ENCODE measurements around the gene SWT1.

The SWT1 gene

DNA sequence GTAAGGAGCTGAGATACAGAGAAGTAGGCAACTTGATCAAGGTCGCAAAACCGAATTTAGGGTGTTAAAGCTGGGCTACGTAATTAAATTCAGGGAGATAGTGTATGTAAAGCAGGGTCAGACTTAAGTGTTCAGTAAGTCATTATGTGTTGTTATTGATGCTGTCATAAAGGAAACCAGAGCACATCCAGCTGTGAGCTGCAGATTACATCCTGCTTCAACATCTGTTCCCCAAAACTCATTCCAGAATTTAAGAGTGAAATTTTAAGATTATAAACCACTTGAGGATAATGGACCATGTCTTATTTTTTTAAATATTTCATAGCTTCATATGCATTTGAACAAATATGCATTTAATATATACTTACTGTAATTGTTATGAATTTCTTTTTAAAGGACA is 110.3 kb downstream of the SWT1 start:
- no peak overlapping the region for H3K27ac ChIP-seq
- no peak overlapping the region for H3K4me3 ChIP-seq (ENCODE audit: low read depth, low read length)
- H3K27me3 ChIP-seq (ENCODE audit: control insufficient read depth, insufficient read depth, low read length) = no peaks in the 10 kb centered on the region
- no peaks in the 10 kb centered on the region for H3K4me1 ChIP-seq
- H3K36me3 ChIP-seq (ENCODE audit: control insufficient read depth, insufficient read depth, low read length) = no peaks in the 10 kb centered on the region
- no peaks in the 10 kb centered on the region for H3K9me3 ChIP-seq (ENCODE audit: control insufficient read depth, low read length)
- no peak overlapping the region for H3K4me2 ChIP-seq (ENCODE audit: low read length)
- no peaks in the 10 kb centered on the region for H3K79me2 ChIP-seq
- no peak overlapping the region for H2AFZ ChIP-seq
- no peak for TF ChIP-seq CTCF (IDR thresholded peaks at IDR 0.05)
- no peak overlapping the region for H3K9ac ChIP-seq

DNA sequence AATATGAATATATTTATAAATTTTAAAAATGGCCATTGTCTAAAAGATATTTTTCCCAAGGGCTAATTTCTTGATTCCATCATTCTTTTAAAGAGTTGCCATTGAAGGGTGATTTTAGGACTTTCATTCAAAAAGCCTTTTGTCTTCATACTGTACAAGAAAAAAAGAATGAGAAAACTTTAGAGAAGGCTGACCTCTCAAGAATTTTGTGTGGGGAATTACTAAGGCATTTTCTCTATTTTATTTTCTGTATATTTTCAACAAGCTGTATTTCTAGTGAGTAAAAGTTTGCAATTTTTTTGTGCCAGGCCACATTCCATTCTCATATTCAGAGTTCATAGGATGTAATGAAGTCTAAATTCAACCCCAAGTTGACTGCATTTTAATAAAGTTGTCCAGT is 110.7 kb downstream of the SWT1 start:
- no peak overlapping the region for H3K4me3 ChIP-seq (ENCODE audit: low read depth, low read length)
- H3K9me3 ChIP-seq (ENCODE audit: control insufficient read depth, low read length) = no peaks in the 10 kb centered on the region
- H3K4me2 ChIP-seq (ENCODE audit: low read length) = no peak overlapping the region
- no peaks in the 10 kb centered on the region for H3K27me3 ChIP-seq (ENCODE audit: control insufficient read depth, insufficient read depth, low read length)
- TF ChIP-seq CTCF (IDR thresholded peaks at IDR 0.05) = no peak
- H3K36me3 ChIP-seq (ENCODE audit: control insufficient read depth, insufficient read depth, low read length) = no peaks in the 10 kb centered on the region
- no peak overlapping the region for H2AFZ ChIP-seq
- H3K9ac ChIP-seq = no peak overlapping the region
- no peaks in the 10 kb centered on the region for H3K79me2 ChIP-seq
- no peak overlapping the region for H3K27ac ChIP-seq
- H3K4me1 ChIP-seq = no peaks in the 10 kb centered on the region

DNA sequence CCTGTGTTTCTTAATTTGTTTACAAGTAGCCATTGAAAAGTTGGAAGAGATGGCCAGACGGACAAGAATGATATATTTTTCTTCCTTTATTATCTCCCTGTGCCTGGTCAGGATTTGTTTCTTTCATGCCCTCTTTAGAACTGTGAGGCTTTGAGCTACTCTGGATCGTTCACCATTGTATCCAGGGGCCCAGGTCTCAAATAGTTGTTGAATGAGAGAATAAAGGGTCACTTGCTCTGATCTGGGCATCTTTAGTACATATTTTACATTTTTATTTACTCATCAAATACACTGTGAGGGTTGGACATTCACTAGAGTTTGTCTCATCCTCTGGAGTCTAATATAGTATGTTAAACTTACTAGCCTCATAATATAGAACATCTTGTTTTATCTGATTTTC is 111.4 kb downstream of the SWT1 start:
- Histone ChIP-seq H3K4me1 (no peaks in the 10 kb centered on the region), H3K36me3 (ENCODE audit: control insufficient read depth, insufficient read depth, low read length) (no peaks in the 10 kb centered on the region), H3K9ac (no peak overlapping the region), H3K4me2 (ENCODE audit: low read length) (no peak overlapping the region), H2AFZ (no peak overlapping the region), H3K79me2 (no peaks in the 10 kb centered on the region), H3K4me3 (ENCODE audit: low read depth, low read length) (no peak overlapping the region), H3K27ac (no peak overlapping the region), H3K9me3 (ENCODE audit: control insufficient read depth, low read length) (no peaks in the 10 kb centered on the region), H3K27me3 (ENCODE audit: control insufficient read depth, insufficient read depth, low read length) (no peaks in the 10 kb centered on the region)
- no peak for TF ChIP-seq CTCF (IDR thresholded peaks at IDR 0.05)

- Histone ChIP-seq H3K4me2 (ENCODE audit: low read length) (no peak overlapping the region), H3K4me3 (ENCODE audit: low read depth, low read length) (no peak overlapping the region), H3K79me2 (no peaks in the 10 kb centered on the region), H3K9ac (no peak overlapping the region), H3K27me3 (ENCODE audit: control insufficient read depth, insufficient read depth, low read length) (no peaks in the 10 kb centered on the region), H3K27ac (no peak overlapping the region), H3K36me3 (ENCODE audit: control insufficient read depth, insufficient read depth, low read length) (no peaks in the 10 kb centered on the region), H2AFZ (no peak overlapping the region), H3K9me3 (ENCODE audit: control insufficient read depth, low read length) (no peaks in the 10 kb centered on the region), H3K4me1 (no peaks in the 10 kb centered on the region)
- TF ChIP-seq CTCF (IDR thresholded peaks at IDR 0.05) = no peak
These were observed 115.0 kb downstream of the SWT1 start for GRCh38 chr1:185271921-185272320.

- no peaks in the 10 kb centered on the region for H3K36me3 ChIP-seq (ENCODE audit: control insufficient read depth, insufficient read depth, low read length)
- no peaks in the 10 kb centered on the region for H3K9me3 ChIP-seq (ENCODE audit: control insufficient read depth, low read length)
- H3K79me2 ChIP-seq = no peaks in the 10 kb centered on the region
- no peak overlapping the region for H3K9ac ChIP-seq
- no peak overlapping the region for H3K4me3 ChIP-seq (ENCODE audit: low read depth, low read length)
- H3K27ac ChIP-seq = no peak overlapping the region
- no peak overlapping the region for H3K4me2 ChIP-seq (ENCODE audit: low read length)
- no peaks in the 10 kb centered on the region for H3K27me3 ChIP-seq (ENCODE audit: control insufficient read depth, insufficient read depth, low read length)
- no peaks in the 10 kb centered on the region for H3K4me1 ChIP-seq
- no peak for TF ChIP-seq CTCF (IDR thresholded peaks at IDR 0.05)
- H2AFZ ChIP-seq = no peak overlapping the region
These were observed 122.6 kb downstream of the SWT1 start for GRCh38 chr1:185279571-185279970.
